HG03064 (cell line): ENCODE measurements around the gene ATAD1.
"Not testable (repeated sequence)": the region's sequence is repeated elsewhere in the genome, so short reads cannot be mapped to it uniquely, and the experiment has no call there.

Source experiments
- ATAC-seq: cut with Tn5 transposase; IDR thresholded peaks from one replicate; pipeline ENCODE4 v1.9.1; 2021; ENCODE audit warnings: low read depth; ENCODE audit not compliant: unreplicated experiment

ATAD1 gene

GRCh38 chr10:87847550-87847949 lies 29.5 kb upstream of the ATAD1 start:
- ATAC-seq, result no peak

- not testable (repeated sequence) for ATAC-seq
These were observed 28.7 kb upstream of the ATAD1 start for GRCh38 chr10:87846711-87847110.

- ATAC-seq, result no peak
These were observed 28.0 kb upstream of the ATAD1 start for GRCh38 chr10:87846023-87846422.

GRCh38 chr10:87845624-87845998 lies 27.6 kb upstream of the ATAD1 start:
- no peak for ATAC-seq

- no peak for ATAC-seq
These were observed 27.0 kb upstream of the ATAD1 start for GRCh38 chr10:87844837-87845623.

- no peak for ATAC-seq
These were observed 25.7 kb upstream of the ATAD1 start for GRCh38 chr10:87843714-87844113.

- no peak for ATAC-seq
These were observed 24.9 kb upstream of the ATAD1 start for GRCh38 chr10:87842776-87843497.

GRCh38 chr10:87842220-87842641 lies 24.2 kb upstream of the ATAD1 start:
- no peak for ATAC-seq

- no peak for ATAC-seq
These were observed 23.2 kb upstream of the ATAD1 start for GRCh38 chr10:87841186-87841585.

GRCh38 chr10:87838650-87839049 lies 20.6 kb upstream of the ATAD1 start:
- ATAC-seq, result no peak

- ATAC-seq, result no peak
These were observed 19.4 kb upstream of the ATAD1 start for GRCh38 chr10:87837445-87837844.

- no peak for ATAC-seq
These were observed 18.1 kb upstream of the ATAD1 start for GRCh38 chr10:87836098-87836497.

- no peak for ATAC-seq
These were observed 12.1 kb upstream of the ATAD1 start for GRCh38 chr10:87829986-87830729.

- not testable (repeated sequence) for ATAC-seq
These were observed 11.0 kb upstream of the ATAD1 start for GRCh38 chr10:87829051-87829450.

GRCh38 chr10:87827681-87828080 lies 9.7 kb upstream of the ATAD1 start:
- no peak for ATAC-seq

GRCh38 chr10:87826653-87827052 lies 8.6 kb upstream of the ATAD1 start:
- ATAC-seq, result no peak

GRCh38 chr10:87819289-87819585 lies 1.2 kb upstream of the ATAD1 start:
- no peak for ATAC-seq

- ATAC-seq, result peak; percentile 49
These were observed 671 bp upstream of the ATAD1 start for GRCh38 chr10:87818505-87819288.

- no peak for ATAC-seq
These were observed 973 bp downstream of the ATAD1 start for GRCh38 chr10:87816898-87817608.
